GM19324 (cell line): ENCODE data around the gene DIAPH1.
A peak's percentile ranks its signal among the peaks of the same experiment; 100 is the strongest.

Source experiments
- ATAC-seq: cut with Tn5 transposase; IDR thresholded peaks from one replicate; pipeline ENCODE4 v1.9.1; 2021; ENCODE audit warnings: mild to moderate bottlenecking, moderate library complexity; ENCODE audit not compliant: unreplicated experiment, low FRiP score

The DIAPH1 gene

DNA sequence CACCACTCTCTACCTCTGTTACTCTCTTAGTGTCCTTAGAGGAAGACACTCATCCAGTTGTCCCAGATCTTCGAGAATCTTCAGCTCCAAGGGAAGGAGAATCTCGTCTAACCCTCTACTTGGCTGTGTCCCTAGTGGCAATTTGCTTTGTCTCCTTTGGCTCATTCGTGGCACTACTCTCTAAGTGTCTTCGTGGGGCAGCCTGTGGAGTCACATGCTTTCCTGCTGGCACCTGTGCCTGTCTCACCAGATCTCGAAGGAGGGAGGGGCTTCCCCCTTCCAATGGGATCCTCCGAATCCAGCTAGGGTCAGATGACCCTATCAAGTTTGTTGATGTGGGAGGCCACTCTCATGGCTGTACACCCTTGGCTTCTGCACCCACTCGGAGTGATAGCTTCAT is 131.7 kb downstream of the DIAPH1 start:
- ATAC-seq: no peak

DNA sequence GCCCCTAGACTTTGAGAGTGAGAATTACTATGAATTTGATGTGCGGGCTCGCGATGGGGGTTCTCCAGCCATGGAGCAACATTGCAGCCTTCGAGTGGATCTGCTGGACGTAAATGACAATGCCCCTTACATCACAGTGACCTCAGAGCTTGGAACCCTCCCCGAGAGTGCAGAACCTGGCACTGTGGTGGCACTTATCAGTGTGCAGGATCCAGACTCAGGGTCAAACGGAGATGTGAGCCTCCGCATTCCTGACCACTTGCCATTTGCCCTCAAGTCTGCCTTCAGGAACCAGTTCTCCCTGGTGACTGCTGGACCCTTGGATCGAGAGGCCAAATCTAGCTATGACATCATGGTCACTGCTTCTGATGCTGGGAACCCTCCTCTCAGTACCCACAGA is 132.7 kb downstream of the DIAPH1 start:
- ATAC-seq: no peak

DNA sequence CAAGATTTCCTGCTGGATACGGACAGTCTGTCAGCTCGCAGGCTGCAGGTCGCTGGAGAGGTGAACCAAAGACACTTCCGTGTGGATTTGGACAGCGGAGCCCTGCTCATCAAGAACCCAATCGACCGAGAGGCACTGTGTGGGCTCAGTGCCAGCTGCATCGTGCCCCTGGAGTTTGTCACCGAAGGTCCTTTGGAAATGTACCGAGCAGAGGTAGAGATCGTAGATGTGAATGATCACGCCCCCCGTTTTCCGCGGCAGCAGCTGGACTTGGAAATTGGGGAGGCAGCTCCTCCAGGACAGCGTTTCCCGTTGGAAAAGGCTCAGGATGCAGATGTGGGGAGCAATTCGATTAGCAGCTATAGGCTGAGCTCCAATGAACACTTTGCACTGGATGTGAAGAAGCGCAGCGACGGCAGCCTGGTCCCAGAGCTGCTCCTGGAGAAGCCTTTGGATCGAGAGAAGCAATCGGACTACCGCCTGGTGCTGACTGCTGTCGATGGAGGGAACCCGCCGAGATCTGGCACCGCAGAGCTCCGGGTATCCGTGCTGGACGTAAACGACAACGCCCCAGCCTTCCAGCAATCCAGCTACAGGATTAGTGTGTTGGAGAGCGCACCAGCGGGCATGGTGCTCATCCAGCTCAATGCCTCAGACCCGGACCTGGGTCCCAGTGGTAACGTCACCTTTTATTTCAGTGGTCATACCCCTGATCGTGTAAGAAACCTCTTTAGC is 133.3 kb downstream of the DIAPH1 start:
- ATAC-seq: no peak

DNA sequence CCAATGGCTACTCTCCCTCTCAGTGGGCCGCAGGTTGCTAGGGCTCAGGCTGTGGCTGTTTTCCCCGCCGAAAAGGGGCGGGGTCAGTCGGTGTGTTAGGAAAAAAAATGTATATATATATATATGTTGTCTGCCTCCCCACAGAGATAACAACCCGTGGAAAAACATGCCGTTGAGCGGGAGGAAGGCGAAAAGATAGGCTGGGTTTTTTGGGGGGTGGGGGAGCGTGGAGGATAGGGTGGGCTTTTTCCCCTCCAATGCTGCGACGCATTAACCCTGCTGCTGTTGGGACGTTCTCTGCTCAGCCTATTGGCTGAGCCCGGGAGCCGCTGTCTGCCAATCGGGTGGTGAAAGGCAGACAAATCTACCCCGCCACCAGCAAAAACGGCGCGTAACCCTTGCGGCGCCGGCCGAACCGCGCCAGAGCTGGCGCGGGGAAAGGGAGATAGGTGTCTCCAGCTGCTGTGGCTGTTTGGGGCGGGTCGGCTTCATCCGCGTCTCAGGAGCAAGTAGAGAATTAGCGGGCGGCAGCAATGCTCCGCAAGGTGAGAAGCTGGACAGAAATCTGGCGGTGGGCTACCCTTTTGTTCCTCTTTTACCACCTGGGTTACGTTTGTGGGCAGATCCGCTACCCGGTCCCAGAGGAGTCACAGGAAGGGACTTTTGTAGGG is 134.0 kb downstream of the DIAPH1 start, which contains the start of gene PCDHGC4:
Gene PCDHGC4 (plus strand): TSS at position 390 of the 671 bp plus-strand sequence. CDS start 144 bp downstream, at position 534.
- ATAC-seq: no peak

DNA sequence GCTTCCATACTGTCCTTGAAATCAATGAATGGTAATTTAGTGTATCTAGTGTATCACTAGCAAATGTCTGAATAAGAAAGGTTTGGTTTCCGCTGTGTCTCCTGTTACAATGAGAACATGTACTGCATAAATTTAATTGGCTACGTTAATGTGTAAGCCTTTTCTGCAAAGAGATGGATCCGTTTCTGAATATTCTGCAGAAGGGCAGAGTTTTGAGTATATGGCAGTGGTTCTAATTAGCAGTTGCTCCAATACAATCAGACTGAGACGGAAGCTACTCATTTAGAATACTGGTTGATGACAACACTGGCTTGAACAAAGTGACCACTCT is 134.5 kb downstream of the DIAPH1 start:
- ATAC-seq: no peak

DNA sequence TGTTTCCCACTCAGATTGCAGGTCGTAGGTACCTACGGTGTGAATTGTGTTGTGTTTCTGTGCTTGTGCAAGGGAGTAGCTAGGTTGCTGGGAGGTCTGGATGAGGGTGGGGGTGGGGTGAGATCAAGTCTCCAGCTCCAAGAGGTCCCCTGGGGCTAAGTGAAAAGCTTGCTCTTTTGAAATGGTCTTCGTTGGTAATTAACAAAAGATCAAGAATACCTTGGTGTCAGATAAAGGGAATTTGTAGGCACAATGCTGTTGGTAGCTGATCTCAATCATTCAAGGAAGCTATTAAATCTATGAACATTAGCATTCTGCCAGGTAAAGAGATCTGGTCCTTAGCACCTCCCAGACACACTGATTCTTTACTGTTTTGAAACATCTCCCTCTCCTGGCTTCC is 134.9 kb downstream of the DIAPH1 start:
- no peak for ATAC-seq

DNA sequence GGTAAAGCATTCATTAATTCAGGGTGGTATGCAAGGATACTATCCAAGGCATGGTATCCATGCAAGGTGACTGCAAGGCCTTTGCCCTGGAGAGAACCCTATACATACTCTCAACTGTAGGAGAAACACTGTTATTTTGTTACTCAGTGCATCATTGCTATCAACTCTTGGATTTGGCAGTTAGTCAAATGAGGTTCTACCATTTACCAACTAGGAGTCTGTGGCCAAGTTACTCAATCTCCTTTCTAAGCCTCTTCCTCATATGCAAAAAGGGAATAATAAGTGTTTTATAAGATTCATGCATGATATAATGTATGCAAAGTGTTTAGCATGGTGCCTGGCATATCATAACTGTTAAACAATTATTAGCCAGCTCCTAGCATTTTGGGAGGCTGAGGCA is 139.0 kb downstream of the DIAPH1 start:
- no peak for ATAC-seq

DNA sequence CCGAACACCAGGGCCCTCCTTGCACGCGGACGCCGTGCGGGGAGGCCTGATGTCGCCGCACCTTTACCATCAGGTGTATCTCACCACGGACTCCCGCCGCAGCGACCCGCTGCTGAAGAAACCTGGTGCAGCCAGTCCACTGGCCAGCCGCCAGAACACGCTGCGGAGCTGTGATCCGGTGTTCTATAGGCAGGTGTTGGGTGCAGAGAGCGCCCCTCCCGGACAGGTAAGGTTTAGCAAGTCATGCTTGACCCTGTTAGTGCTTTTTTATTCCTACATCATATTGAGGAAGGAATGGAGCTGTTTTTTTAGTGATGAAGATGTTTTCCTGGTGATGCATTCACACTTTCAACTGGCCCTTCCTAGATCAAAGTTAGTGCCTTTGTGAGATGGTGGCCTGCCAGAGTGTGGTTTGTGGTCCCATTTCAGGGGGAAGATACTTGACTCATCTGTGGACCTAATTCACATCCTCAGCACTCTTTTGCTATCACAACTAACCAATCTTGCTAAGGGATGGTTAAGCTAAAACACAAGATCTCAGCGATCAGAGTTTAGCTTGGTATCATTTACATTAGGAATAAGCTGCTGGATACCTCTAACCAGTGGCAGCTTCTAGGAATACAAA is 140.4 kb downstream of the DIAPH1 start:
- no peak for ATAC-seq

DNA sequence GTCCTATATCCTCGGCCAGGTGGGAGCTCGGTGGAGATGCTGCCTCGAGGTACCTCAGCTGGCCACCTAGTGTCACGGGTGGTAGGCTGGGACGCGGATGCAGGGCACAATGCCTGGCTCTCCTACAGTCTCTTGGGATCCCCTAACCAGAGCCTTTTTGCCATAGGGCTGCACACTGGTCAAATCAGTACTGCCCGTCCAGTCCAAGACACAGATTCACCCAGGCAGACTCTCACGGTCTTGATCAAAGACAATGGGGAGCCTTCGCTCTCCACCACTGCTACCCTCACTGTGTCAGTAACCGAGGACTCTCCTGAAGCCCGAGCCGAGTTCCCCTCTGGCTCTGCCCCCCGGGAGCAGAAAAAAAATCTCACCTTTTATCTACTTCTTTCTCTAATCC is 141.0 kb downstream of the DIAPH1 start:
- no peak for ATAC-seq

DNA sequence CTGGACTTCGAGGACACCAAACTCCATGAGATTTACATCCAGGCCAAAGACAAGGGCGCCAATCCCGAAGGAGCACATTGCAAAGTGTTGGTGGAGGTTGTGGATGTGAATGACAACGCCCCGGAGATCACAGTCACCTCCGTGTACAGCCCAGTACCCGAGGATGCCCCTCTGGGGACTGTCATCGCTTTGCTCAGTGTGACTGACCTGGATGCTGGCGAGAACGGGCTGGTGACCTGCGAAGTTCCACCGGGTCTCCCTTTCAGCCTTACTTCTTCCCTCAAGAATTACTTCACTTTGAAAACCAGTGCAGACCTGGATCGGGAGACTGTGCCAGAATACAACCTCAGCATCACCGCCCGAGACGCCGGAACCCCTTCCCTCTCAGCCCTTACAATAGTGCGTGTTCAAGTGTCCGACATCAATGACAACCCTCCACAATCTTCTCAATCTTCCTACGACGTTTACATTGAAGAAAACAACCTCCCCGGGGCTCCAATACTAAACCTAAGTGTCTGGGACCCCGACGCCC is 141.7 kb downstream of the DIAPH1 start:
- no peak for ATAC-seq

DNA sequence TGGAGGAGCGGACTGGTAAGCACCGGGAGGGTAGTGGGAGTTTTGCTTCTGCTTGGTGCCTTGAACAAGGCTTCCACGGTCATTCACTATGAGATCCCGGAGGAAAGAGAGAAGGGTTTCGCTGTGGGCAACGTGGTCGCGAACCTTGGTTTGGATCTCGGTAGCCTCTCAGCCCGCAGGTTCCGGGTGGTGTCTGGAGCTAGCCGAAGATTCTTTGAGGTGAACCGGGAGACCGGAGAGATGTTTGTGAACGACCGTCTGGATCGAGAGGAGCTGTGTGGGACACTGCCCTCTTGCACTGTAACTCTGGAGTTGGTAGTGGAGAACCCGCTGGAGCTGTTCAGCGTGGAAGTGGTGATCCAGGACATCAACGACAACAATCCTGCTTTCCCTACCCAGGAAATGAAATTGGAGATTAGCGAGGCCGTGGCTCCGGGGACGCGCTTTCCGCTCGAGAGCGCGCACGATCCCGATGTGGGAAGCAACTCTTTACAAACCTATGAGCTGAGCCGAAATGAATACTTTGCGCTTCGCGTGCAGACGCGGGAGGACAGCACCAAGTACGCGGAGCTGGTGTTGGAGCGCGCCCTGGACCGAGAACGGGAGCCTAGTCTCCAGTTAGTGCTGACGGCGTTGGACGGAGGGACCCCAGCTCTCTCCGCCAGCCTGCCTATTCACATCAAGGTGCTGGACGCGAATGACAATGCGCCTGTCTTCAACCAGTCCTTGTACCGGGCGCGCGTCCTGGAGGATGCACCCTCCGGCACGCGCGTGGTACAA is 142.5 kb downstream of the DIAPH1 start:
- peak; percentile 27 for ATAC-seq

DNA sequence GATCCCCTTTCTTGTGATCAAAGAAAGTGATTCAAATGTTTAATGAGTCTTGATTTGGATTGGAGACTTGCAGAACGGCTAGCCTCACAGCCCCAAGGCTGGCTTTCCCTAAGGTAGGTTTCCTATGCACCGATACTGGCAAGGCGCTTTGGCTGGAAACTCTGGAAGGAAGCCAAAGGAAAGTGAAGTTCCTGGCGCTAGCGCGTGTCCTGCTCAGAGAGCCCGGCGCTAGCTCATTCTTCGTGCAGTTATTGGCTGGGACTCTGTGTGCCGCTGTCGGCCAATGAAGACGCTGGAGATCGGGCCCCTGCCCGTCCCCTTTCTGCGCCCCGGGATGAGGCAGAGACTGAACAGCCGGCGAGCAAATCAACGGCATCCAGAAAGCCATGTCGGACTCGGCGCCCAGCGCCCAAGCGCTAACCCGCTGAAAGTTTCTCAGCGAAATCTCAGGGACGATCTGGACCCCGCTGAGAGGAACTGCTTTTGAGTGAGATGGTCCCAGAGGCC is 143.1 kb downstream of the DIAPH1 start, which contains the start of gene PCDHGC3:
Gene PCDHGC3 (plus strand): TSS at position 342 of the 507 bp plus-strand sequence. CDS start 151 bp downstream, at position 493.
- peak; percentile 99 for ATAC-seq

DNA sequence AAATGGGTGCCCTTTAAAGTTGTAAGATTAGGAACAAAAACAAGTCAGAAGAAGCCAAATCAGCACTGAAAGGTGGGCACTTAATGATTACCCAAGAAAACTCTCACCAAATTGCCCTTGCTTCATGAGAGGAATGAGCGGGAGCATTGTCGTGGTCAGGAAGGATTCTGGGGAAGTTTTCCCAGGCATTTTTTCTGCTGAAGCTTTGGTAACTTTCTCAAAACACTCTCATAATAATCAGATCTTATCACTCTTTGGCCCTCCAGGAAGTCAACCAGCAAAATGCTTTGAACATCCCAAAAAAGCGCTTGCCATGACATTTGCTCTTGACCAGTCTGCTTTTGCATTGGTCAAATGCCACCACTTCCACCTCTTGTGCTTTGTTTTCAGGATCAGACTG is 153.4 kb downstream of the DIAPH1 start:
- ATAC-seq: no peak
